ENCODE measurements around the gene LGALS1. TPM values are rescaled to one million over a fixed set of nuclear protein-coding genes. Genes with fewer than 3 reads are reported as not detected.
A peak's percentile ranks its signal among the peaks of the same experiment; 100 is the strongest.

The LGALS1 gene
- total and polyA plus RNA-seq, 9 of the 15 experiments (the other 6 are each of a cell fraction or from before 2014, with no cell fraction given): 160 to 800 (median 330) TPM

GRCh38 chr22:37658133-37659065, 17.0 kb upstream of the LGALS1 start, which contains the start of gene PDXP (continued):
- TF ChIP-seq TRIM25 (IDR thresholded peaks at IDR 0.05; ENCODE audit: borderline replicate concordance) (no peak), XRCC5 (IDR thresholded peaks at IDR 0.05; ENCODE audit: low read depth, low read length) (no peak), CREB3L1 (IDR thresholded peaks at IDR 0.05; ENCODE audit: borderline replicate concordance, low read depth) (peak; percentile 35; the same call in 1 of the 2 replicates), NELFE (IDR thresholded peaks at IDR 0.05; ENCODE audit: insufficient read depth, insufficient read length) (no peak), FOXK1 (CRISPR knock-in tag; IDR thresholded peaks at IDR 0.05; ENCODE audit: borderline replicate concordance) (no peak), FOS (IDR thresholded peaks at IDR 0.05; ENCODE audit: extremely low read depth, insufficient read length) (peak; percentile 97), GTF2F1 (IDR thresholded peaks at IDR 0.05; ENCODE audit: low read depth, low read length) (no peak), ZNF121 (CRISPR knock-in tag; conservative IDR thresholded peaks at IDR 0.05) (no peak), ZZZ3 (IDR thresholded peaks at IDR 0.05) (no peak), MIER1 (IDR thresholded peaks at IDR 0.05; ENCODE audit: low read depth) (no peak), KLF13 (tag; IDR thresholded peaks at IDR 0.05; ENCODE audit: borderline replicate concordance, low read depth) (no peak), ZNF584 (CRISPR knock-in tag; IDR thresholded peaks at IDR 0.05; ENCODE audit: low read depth) (no peak), TFE3 (CRISPR knock-in tag; IDR thresholded peaks at IDR 0.05) (no peak), RNF219 (CRISPR knock-in tag; IDR thresholded peaks at IDR 0.05) (no peak), HEY1 (CRISPR knock-in tag; IDR thresholded peaks at IDR 0.05; ENCODE audit: borderline replicate concordance) (no peak), CREB5 (CRISPR knock-in tag; IDR thresholded peaks at IDR 0.05) (no peak)

Data from K562 (cell line).